GM18511 (cell line): Measurements from ENCODE around the gene PPIL6.

Source experiments
- ATAC-seq: cut with Tn5 transposase; IDR thresholded peaks from one replicate; pipeline ENCODE4 v1.9.1; 2021; ENCODE audit warnings: mild to moderate bottlenecking, moderate library complexity; ENCODE audit not compliant: unreplicated experiment

The PPIL6 gene

GRCh38 chr6:109406196-109406595 lies 34.2 kb downstream of the PPIL6 start:
- no peak for ATAC-seq

DNA sequence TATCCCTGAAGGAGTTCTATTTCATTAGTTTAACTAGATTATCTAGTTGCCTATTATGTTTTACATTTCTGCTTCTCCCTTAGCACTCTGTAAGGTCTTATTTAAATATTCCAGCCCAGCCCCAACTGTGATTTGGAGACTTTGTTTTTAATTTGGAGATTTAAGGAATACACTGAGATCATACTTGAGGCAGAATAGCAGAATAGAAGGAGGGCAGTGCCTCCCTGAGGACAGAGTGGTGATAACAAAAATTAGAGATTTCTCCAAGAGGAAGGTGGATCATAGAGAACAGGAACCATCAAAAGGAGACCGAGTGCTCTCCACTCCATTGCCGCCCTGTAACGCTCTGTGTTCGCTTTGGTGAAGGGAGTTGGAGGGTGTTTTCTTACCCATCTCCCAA lies 43.4 kb downstream of the PPIL6 start:
- no peak for ATAC-seq

DNA sequence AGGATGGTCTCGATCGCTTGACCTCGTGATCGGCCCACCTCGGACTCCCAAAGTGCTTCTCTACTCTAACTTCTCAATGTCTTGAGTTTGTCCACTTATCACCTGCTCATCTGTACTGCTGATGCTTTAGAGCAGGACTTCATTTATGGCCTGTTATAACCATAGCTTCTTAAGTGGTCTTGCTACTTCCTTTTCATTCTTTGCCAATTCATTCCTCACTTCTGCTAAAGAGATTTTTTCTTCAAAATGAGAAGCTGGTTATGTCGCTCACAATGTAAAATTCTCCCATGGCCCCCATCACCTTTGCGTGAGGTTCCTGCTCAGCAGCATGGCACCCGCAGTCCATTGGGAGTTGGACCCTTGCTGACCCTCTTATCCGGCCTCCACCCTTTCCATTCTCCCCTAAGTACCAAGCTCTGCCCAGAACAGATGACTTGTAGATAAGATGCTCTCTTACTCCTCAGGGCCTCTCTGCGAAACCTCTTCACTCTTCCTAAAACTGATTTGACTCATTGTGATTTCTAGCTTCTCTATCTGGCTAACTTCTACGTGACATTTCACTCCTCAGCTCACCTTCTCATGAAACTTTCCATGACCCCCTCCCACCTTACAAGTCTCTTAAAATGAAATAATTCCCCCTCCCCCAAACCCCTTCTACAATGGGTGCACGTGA lies 44.2 kb downstream of the PPIL6 start:
- no peak for ATAC-seq

- ATAC-seq, result no peak
These were observed 46.5 kb downstream of the PPIL6 start for GRCh38 chr6:109393886-109394281.

DNA sequence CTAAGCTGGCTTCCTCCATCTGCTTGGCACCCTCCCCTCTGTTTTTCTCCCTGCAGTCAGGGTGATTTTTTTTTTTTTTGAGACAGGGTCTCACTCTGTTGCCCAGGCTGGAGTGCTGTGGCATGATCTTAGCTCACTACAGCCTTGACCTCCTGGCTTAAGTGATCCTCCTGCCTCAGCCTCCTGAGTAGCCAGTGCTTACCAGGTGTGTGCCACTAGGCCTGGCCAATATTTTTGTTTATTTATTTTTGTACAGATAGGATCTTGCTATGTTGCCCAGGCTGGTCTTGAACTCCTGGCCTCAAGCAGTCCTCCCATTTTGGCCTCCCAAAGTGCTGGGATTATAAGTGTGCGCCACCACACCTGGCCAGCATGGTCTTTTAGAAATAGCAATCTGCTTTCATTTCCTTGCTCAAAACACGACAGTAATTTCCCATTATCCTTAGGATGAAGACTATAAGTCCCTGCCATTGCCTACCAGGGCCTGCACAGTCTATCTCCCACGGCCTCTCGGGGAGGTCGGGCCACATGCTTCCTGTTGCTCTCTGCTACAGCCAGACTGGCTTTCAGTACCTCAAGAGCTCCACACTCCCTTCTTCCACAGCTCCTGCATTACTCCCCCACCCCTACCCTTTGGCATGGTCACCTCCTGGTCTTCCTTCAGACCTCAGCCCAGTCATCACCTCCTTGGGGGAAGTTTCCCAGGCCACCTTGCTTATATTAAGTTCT lies 47.1 kb downstream of the PPIL6 start:
- ATAC-seq, result no peak

DNA sequence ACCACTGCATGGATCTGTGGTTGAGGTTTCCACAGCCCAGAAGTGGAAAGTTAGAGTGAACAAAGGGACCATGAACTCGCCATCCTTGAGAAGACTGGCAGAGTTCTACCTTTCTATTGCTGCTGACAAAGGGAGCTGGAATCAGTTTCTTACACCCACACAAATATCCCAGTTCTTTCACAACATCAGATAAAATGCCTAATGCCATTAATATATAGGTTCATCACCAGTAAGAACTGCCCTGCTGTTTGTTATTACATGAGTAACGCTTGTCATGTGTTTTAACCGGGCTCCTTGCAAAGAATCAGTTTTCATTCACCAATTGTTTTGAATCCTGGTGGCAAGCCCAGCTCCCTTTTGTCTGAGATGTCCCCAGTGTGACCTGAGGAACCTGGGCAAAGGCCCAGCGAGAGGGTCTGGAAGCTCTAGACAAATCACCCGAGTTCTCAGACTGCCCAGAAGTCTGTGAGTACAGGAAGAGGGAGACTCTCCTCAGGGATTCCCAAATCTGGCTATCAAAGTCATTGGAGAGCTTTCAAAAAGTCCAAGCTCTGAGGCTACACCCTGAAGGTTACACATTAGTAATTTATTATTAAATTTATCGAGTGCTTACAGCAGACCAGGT lies 50.7 kb downstream of the PPIL6 start:
- ATAC-seq, result no peak

DNA sequence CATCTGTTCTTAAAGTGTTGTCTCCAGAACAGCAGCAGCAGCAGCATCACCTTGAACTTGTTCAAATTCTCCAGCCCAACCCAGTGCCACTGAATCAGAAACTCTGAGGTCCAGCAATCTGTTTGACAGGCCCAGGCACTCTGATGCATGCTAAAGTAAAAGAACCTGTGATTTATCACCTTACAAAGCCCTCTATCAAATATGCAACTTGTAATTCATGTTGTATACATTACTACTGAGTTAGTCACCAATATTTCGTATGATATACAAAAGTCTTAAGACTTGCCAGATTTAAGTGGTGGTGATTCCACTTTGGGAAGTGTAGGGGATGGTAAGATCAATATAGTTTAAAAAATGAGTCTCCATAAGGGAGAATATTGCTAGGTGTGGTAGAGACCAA lies 52.2 kb downstream of the PPIL6 start:
- ATAC-seq, result no peak

DNA sequence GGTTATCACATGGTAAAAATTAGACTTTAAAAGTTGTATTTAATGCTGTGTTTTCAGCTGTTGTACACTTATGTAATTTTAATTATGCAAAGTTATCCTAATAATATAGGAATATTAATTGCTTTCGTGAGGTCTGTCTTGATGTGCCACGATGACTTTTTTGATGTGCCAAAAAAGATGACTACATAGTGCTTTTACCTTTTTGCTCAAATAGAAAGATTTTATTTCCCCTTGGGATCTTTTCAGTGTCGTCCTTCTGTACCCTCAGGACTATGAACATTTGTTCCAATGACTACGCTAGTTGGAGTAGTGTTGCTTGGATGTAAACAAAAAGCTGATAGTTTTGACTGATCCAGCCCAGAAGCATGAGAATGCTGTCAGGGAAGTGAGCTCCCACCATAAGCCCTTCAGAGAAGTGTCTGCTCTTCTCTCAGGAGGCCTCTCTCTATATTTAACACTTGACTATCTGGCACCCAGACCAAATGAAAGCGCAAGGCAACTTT lies 56.9 kb downstream of the PPIL6 start:
- ATAC-seq, result no peak

DNA sequence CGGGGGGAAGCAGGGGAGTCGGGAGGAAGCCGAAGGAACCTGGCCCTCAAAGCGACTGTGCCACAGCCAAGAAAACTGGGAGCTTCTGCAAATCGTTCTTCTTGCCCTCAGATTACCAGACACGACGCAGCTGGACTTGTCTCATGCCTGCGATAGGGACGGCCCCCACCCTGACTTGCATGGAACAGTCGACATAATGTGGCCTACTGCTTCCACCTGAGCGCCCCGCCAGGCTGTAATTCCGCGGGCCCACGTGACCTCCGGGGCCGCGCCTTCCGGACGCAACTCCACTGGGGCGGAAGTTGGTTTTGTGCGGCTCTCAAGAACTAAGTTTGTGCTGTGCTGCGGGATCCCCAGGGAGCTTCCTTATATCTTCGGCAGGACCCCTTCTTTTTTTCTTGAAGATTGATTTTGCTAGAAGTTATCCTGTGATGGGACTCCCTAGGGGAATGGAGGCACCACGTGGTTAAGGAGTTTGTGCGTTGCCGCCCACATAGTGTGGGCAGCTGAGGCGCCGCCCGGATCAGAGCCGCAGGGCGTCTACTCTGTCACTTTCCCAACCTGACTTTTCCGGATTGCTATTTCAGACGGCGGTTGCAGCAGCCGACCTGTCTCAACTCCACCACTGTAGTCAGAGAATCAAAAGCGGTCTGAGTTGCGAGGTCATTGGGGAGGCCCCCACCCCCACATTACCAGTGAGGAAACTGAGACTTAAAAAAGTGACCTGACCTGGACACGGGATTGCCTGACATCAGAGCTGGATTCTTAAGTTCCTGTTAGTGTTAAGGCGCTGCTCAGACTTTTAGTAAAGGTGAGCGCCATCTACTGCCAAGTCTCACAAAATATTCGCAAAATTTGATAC lies 57.6 kb downstream of the PPIL6 start:
- ATAC-seq, result peak; percentile 76

DNA sequence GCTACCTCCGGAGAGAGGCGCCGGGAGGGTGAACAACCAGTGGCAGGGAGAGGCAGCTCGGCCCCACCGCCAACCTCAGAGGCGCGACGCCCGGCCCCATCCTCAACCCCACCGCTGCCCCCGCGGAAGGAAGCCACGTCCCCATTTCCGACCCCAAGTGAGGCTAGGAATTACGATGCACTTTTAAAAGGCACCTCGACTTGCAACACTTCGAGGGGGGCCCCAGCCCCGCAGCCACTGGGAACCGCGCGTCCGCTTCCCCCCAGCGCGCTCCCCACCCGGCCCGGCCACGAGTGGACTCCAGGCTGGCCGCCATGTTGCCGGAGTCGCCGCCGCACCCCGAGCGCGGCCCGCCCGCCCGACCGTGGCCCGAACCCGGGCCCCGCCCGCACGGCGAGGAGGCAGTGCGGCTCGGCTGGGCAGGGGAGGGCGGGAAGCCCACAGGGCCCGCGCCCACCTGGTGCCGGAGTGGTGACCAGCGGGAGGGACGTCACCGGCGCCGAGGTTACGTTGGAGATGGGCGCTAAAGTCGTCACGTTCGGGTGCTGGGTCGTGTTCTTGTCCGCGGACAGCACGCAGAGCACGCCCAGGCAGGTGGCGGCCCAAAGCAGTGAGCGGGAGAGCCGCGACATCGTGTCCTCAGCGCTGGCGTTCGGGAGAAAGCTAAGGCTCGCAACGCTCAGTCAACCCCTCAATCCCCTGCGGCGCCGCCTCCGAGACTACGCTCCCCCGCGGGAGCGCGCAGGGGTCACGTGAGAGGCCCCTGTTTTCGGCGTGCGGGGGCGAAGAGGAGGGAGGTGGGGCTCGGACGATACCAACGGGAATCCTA lies 58.5 kb downstream of the PPIL6 start, which contains the start of gene CD164:
TSS of gene CD164 (minus strand) at position 721 of the 829 bp plus-strand sequence. CDS start at position 632, 89 bp downstream.
- peak; percentile 55 for ATAC-seq

- no peak for ATAC-seq
These were observed 59.2 kb downstream of the PPIL6 start for GRCh38 chr6:109381061-109381746.

DNA sequence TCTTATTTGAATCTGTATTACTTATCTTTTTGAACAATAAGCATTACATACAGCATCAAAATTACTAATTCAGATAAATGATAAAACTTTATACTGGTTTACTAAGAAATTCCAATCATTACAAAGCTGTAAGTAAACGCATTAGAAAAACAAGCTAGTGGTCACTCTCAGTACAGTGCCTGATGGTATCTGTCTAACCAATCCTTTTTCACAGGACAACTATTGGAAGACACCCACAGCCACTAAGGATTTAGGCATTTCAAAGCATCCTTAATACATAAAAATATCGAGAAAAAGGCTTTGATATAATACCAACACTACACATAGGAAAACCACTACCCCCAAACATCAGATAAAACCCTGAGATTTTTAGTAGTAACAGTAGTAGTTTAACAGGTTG lies 60.7 kb downstream of the PPIL6 start:
- ATAC-seq, result no peak

- ATAC-seq, result no peak
These were observed 62.7 kb downstream of the PPIL6 start for GRCh38 chr6:109377717-109378116.

DNA sequence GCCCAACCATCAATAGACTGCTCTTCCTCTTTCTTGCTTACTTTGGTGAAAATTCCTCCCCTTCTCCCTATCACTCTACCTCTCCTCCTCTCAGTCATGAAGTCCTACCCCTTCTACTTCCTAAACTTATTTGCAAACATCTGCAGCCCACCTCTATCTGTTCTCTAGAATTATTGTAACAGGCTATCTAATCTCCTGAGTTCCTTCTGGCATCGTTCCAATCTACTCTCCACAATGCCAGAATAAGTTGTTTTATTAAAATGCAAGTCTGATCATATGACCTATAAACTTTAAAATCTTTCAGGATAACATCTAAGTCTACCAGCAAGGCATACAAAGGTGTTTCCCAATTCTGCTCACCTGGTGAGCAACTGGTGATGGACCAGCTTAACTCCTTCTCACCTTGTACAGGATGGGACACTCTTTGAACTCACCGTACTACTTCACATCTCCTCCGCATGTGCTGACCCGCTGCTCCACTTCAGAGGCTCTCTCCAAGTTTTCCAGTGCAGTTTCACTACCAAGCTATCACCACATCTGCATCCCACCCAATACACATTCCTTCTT lies 66.0 kb downstream of the PPIL6 start:
- no peak for ATAC-seq

GRCh38 chr6:109373762-109374161 lies 66.7 kb downstream of the PPIL6 start:
- ATAC-seq, result peak; percentile 94

- ATAC-seq, result peak; percentile 10
These were observed 67.1 kb downstream of the PPIL6 start for GRCh38 chr6:109373331-109373730.

GRCh38 chr6:109372130-109372529 lies 68.3 kb downstream of the PPIL6 start:
- no peak for ATAC-seq

DNA sequence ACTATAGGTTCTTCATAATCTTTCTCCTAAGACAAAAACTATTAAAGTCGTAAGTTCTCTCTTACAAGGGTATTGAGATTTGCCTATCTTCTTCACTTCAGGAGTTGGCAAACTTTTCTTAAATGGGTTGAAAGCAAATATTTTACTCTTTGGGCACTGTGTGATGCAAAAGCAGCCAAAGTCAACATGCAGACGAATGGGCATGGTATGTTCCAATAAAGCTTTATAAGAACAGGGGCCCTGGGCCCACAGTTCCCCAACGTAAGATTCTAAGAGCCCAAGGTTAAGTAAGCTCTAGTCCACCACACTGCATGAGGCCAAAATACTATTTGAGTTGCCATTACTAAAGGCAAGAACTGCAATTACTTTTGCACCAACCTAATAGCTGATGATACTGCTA lies 69.6 kb downstream of the PPIL6 start:
- no peak for ATAC-seq

GRCh38 chr6:109370336-109370735 lies 70.1 kb downstream of the PPIL6 start:
- no peak for ATAC-seq
